Liver (tissue), 9 donors: ENCODE measurements around the gene TPPP3. TPM values are rescaled to one million over a fixed set of nuclear protein-coding genes. Genes with fewer than 3 reads are reported as not detected.

ENCODE experiments used
- DNase-seq: peaks from one replicate; pipeline ENCODE4 v3.0.0-alpha.2; 2017; ENCODE audit warnings: low spot score
- H3K27ac ChIP-seq, 2 donors: one replicate each; pipeline ENCODE4 v1.7.0; 2013; ENCODE audit warnings: inconsistent platforms in 2 of 2, low read length in 2 of 2, control low read depth in 1 of 2, low read depth in 1 of 2, mild to moderate bottlenecking in 1 of 2
- H3K27me3 ChIP-seq, 4 donors: one replicate each; pipeline versions ENCODE4 v1.6.1 to v1.7.0; 2013; ENCODE audit warnings: low read length in 3 of 4, inconsistent platforms in 1 of 4, mild to moderate bottlenecking in 1 of 4, moderate library complexity in 1 of 4; ENCODE audit not compliant: control insufficient read depth in 4 of 4, insufficient read depth in 4 of 4
- H3K36me3 ChIP-seq, 4 donors: one replicate each; pipeline versions ENCODE4 v1.6.1 to v1.7.0; 2013; ENCODE audit warnings: low read length in 3 of 4, mild to moderate bottlenecking in 3 of 4, low read depth in 1 of 4, moderate library complexity in 1 of 4; ENCODE audit not compliant: control insufficient read depth in 4 of 4, insufficient read depth in 3 of 4
- H3K4me1 ChIP-seq, 4 donors: one replicate each; pipeline versions ENCODE4 v1.6.1 to v1.7.0; 2013; ENCODE audit warnings: low read length in 3 of 4, mild to moderate bottlenecking in 3 of 4, moderate library complexity in 1 of 4; ENCODE audit not compliant: control insufficient read depth in 4 of 4, insufficient read depth in 4 of 4
- H3K4me3 ChIP-seq, 3 donors: one replicate each; pipeline versions ENCODE4 v1.6.1 to v1.7.0; 2013; ENCODE audit warnings: low read length in 3 of 3, control low read depth in 1 of 3, low read depth in 1 of 3, mild to moderate bottlenecking in 1 of 3
- H3K9ac ChIP-seq, 2 donors: one replicate each; pipeline ENCODE4 v1.7.0; 2013; ENCODE audit warnings: low read length in 2 of 2, mild to moderate bottlenecking in 2 of 2, moderate library complexity in 2 of 2, control low read depth in 1 of 2, low read depth in 1 of 2
- H3K9me3 ChIP-seq, 4 donors: one replicate each; pipeline versions ENCODE4 v1.6.1 to v1.7.0; 2013; ENCODE audit warnings: low read length in 3 of 4; ENCODE audit not compliant: control insufficient read depth in 4 of 4
- CTCF ChIP-seq: fragments of 150-350 bp; IDR thresholded peaks from 2 replicates; pipeline ENCODE4 v1.5.1; 2017; ENCODE audit warnings: improper control_type of control experiment, low read depth, low read length; ENCODE audit not compliant: missing input control
- EGR1 ChIP-seq, 2 donors: IDR thresholded peaks; 2 replicates each; pipeline ENCODE4 v1.6.1; 2016 to 2018; ENCODE audit warnings: antibody characterized with exemption in 2 of 2, low read depth in 2 of 2
- FOXA1 ChIP-seq: IDR thresholded peaks from 2 replicates; pipeline ENCODE4 v1.6.1; 2016; ENCODE audit warnings: antibody characterized with exemption
- GABPA ChIP-seq, 2 donors: IDR thresholded peaks in 1 of 2; conservative IDR thresholded peaks in 1 of 2; 2 replicates each; pipeline ENCODE4 v1.6.1; 2016; ENCODE audit warnings: antibody characterized with exemption in 2 of 2, mild to moderate bottlenecking in 1 of 2, moderate library complexity in 1 of 2
- HNF4A ChIP-seq, 2 donors: conservative IDR thresholded peaks; 2 replicates each; pipeline ENCODE4 v1.6.1; 2016; ENCODE audit warnings: antibody characterized with exemption in 2 of 2, mild to moderate bottlenecking in 2 of 2
- HNF4G ChIP-seq: IDR thresholded peaks from 2 replicates; pipeline ENCODE4 v1.6.1; 2016; ENCODE audit warnings: antibody characterized with exemption
- JUND ChIP-seq, 2 donors: IDR thresholded peaks; 2 replicates each; pipeline ENCODE4 v1.6.1; 2016; ENCODE audit warnings: antibody characterized with exemption in 2 of 2
- RAD21 ChIP-seq, 2 donors: IDR thresholded peaks; 2 replicates each; pipeline ENCODE4 v1.6.1; 2016; ENCODE audit warnings: antibody characterized with exemption in 2 of 2, mild to moderate bottlenecking in 2 of 2
- REST ChIP-seq: IDR thresholded peaks from 2 replicates; pipeline ENCODE4 v1.6.1; 2016; ENCODE audit warnings: antibody characterized with exemption, mild to moderate bottlenecking
- RXRA ChIP-seq, 2 donors: IDR thresholded peaks; 2 replicates each; pipeline ENCODE4 v1.6.1; 2017 to 2018; ENCODE audit warnings: antibody characterized with exemption in 2 of 2, mild to moderate bottlenecking in 1 of 2
- SP1 ChIP-seq: IDR thresholded peaks from 2 replicates; pipeline ENCODE4 v1.6.1; 2018; ENCODE audit warnings: antibody characterized with exemption, mild to moderate bottlenecking
- TAF1 ChIP-seq: conservative IDR thresholded peaks from 2 replicates; pipeline ENCODE4 v1.6.1; 2016; ENCODE audit warnings: antibody characterized with exemption, mild to moderate bottlenecking
- YY1 ChIP-seq: IDR thresholded peaks from 2 replicates; pipeline ENCODE4 v1.6.1; 2016; ENCODE audit warnings: antibody characterized with exemption, mild to moderate bottlenecking
- WGBS: extraction: QIAGEN DNeasy Blood & Tissue Kit; methylation state at CpG from one replicate; pipeline ENCODE4 v1.1.7; 2013; 5-methylcytosine and 5-hydroxymethylcytosine counted together
- polyA plus RNA-seq, 2 donors: library from polyadenylated mRNA; stranded (reverse) in 1 of 2; unstranded in 1 of 2; fragments of 200-250 nt in 1 of 2; fragments of >200 nt in 1 of 2; fragmentation: Nextera tagmentation in 1 of 2; extraction: Ambion mirVana in 1 of 2; gene quantifications; one replicate each; pipeline versions ENCODE4 v1.2.1 to v1.2.3, GENCODE V29; 2013 to 2015
- total RNA-seq, 2 donors: library from RNA; depleted of rRNA; stranded (reverse); fragments of >200 nt; gene quantifications; one replicate each; pipeline ENCODE4 v1.2.3, GENCODE V29; 2014
- TF ChIP-seq, protein P1 (sequence below): IDR thresholded peaks from 2 replicates; pipeline ENCODE4 v1.6.1; 2016; ENCODE audit warnings: antibody characterized with exemption
- TF ChIP-seq, protein P2 (sequence below): IDR thresholded peaks from 2 replicates; pipeline ENCODE4 v1.6.1; 2016; ENCODE audit warnings: antibody characterized with exemption
- TF ChIP-seq, protein P3 (sequence below): IDR thresholded peaks from 2 replicates; pipeline ENCODE4 v1.6.1; 2016; ENCODE audit warnings: antibody characterized with exemption
- donor health status: healthy.
- donor health status: healthy.
- donor health status: healthy.
- donor health status: healthy.
- donor health status: healthy.

The TPPP3 gene
- total and polyA plus RNA-seq, 4 donors: 0.28 to 0.84 (median 0.55) TPM

DNA sequence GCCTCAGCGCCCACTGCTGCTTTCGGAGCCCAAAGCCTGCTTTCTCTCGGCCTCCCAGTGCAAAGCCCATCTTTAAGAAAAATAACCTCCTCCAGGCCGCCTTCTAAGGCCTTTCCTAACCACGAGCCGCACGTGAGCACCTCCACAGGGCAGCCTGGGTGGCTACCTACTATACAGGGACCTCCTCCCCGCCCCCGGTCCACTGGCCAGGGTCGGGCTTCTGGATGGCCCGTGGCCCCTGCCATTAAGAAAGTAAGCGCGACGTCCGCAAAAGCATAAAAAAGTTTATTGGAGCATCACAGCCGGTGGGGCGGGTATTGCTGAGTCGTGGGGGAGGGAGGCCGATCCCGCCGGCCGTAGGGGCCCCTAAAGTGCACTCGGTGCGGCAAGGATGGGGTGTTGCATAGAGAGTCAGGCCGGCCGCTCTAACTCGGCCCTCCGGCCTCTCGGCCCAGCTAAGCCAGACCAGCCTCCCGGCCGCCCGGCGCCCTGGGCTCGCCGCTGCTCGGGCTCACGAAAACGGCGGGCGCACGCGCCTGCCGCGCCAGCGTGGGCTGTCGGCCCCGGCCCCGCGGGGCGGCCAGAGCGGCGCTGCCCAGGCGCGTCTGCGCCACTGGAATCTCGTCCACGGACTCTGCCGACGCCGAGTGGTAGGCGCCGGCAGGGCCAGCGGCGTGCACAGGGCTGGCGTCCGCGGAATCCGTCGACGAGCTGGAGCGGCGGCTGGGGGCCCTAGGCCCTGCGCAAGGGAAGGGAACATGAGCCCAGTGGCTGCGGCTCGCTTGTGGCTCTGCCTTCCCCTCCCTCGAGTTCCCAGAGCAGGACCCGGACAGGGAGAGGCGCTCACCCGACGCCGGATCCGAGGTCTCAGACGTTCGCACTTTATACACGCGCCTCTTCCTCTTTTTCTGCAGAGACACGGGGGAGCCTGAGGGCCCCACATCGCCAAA is 1.1 kb upstream of the TPPP3 start:
- TF ChIP-seq HNF4G (no peak), YY1 (no peak), TAF1 (no peak), SP1 (no peak), EGR1 (IDR thresholded peaks at IDR 0.05; ENCODE audit: low read depth in 2 of 2) (no peak), GABPA (IDR thresholded peaks at IDR 0.05 in 1 of 2, conservative IDR thresholded peaks at IDR 0.05 in 1 of 2) (no peak), RXRA (IDR thresholded peaks at IDR 0.05) (no peak)
- Histone ChIP-seq H3K9ac (no peak overlapping the region), H3K9me3 (no peaks in the 10 kb centered on the region), H3K27ac (no peak overlapping the region), H3K4me3 (peak overlapping the region in 1 of 3 donors; percentile 17), H3K27me3 (peaks cover 0 to 3% (median 1%) of the 10 kb centered on the region in 4 donors), H3K4me1 (peaks cover 3 to 23% (median 5%) of the 10 kb centered on the region in 4 donors), H3K36me3 (no peaks in the 10 kb centered on the region)
- no peak for DNase-seq
- 24% methylated on average over 88 of the region's 88 CpGs for WGBS

- Histone ChIP-seq H3K9ac (no peak overlapping the region), H3K9me3 (no peaks in the 10 kb centered on the region), H3K27me3 (peaks cover 0 to 3% (median 1%) of the 10 kb centered on the region in 4 donors), H3K36me3 (no peaks in the 10 kb centered on the region), H3K4me1 (peaks cover 3 to 21% (median 4%) of the 10 kb centered on the region in 4 donors), H3K4me3 (peak overlapping the region in 1 of 3 donors; percentile 1), H3K27ac (no peak overlapping the region)
- no peak for TF ChIP-seq HNF4A (conservative IDR thresholded peaks at IDR 0.05)
- no peak for DNase-seq
- 8% methylated on average over 20 of the region's 20 CpGs for WGBS
These were observed 473 bp upstream of the TPPP3 start for GRCh38 chr16:67393788-67394154.

- no peak overlapping the region for H3K9ac ChIP-seq
- H3K4me3 ChIP-seq: no peak overlapping the region
- H3K27me3 ChIP-seq: peaks cover 0 to 3% (median 0%) of the 10 kb centered on the region in 4 donors
- WGBS: 79% methylated on average over 18 of the region's 18 CpGs
- peaks cover 3 to 21% (median 4%) of the 10 kb centered on the region in 4 donors for H3K4me1 ChIP-seq
- no peak for DNase-seq
- H3K36me3 ChIP-seq: no peaks in the 10 kb centered on the region
- no peak overlapping the region for H3K27ac ChIP-seq
- H3K9me3 ChIP-seq: no peaks in the 10 kb centered on the region
- TF ChIP-seq, protein P1, sequence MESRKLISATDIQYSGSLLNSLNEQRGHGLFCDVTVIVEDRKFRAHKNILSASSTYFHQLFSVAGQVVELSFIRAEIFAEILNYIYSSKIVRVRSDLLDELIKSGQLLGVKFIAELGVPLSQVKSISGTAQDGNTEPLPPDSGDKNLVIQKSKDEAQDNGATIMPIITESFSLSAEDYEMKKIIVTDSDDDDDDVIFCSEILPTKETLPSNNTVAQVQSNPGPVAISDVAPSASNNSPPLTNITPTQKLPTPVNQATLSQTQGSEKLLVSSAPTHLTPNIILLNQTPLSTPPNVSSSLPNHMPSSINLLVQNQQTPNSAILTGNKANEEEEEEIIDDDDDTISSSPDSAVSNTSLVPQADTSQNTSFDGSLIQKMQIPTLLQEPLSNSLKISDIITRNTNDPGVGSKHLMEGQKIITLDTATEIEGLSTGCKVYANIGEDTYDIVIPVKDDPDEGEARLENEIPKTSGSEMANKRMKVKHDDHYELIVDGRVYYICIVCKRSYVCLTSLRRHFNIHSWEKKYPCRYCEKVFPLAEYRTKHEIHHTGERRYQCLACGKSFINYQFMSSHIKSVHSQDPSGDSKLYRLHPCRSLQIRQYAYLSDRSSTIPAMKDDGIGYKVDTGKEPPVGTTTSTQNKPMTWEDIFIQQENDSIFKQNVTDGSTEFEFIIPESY: no peak
- TF ChIP-seq, protein P2, sequence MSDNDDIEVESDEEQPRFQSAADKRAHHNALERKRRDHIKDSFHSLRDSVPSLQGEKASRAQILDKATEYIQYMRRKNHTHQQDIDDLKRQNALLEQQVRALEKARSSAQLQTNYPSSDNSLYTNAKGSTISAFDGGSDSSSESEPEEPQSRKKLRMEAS: no peak
- TF ChIP-seq YY1 (no peak), RAD21 (IDR thresholded peaks at IDR 0.05) (no peak), RXRA (IDR thresholded peaks at IDR 0.05) (no peak), REST (no peak), HNF4A (conservative IDR thresholded peaks at IDR 0.05) (no peak), EGR1 (IDR thresholded peaks at IDR 0.05; ENCODE audit: low read depth in 2 of 2) (no peak), TAF1 (no peak), FOXA1 (no peak), SP1 (no peak), CTCF (no peak), JUND (IDR thresholded peaks at IDR 0.05) (no peak), HNF4G (no peak), GABPA (IDR thresholded peaks at IDR 0.05 in 1 of 2, conservative IDR thresholded peaks at IDR 0.05 in 1 of 2) (no peak)
- TF ChIP-seq, protein P3, sequence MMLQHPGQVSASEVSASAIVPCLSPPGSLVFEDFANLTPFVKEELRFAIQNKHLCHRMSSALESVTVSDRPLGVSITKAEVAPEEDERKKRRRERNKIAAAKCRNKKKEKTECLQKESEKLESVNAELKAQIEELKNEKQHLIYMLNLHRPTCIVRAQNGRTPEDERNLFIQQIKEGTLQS: no peak
These were observed 818 bp downstream of the TPPP3 start for GRCh38 chr16:67392301-67393059.
